ENCODE measurements around the gene SH3PXD2A. TPM values are rescaled to one million over a fixed set of nuclear protein-coding genes. Genes with fewer than 3 reads are reported as not detected.

Gene SH3PXD2A
- total RNA-seq, 1 experiment from 2014 or later: 4.5 TPM

DNA sequence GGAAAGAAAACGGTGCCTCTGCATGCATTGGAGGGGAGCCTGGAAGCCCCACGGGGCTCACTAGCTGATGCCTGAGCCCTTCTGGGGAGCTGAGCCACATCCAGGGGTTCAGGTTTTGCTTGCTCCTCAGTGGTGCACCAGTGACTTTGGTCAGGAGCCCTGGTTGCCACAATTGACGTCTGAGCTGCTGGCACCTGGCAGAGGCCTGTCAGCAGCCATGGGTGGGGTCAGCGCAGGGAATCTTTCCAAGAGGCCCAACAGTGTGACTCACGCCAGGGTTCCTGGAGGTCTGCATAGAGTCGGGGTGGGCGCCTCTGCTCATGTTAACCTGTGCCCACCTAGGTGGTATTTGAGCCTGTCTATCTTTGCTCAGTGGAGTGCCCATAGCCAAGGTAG, 223.1 kb downstream of the SH3PXD2A start:
- Histone ChIP-seq H3K9ac (ENCODE audit: extremely low read depth, insufficient read length, low read length) (no peak overlapping the region), H2BK15ac (ENCODE audit: low read depth, low read length) (no peak overlapping the region), H3K56ac (ENCODE audit: insufficient read length, low read depth, low read length) (no peak overlapping the region), H4K8ac (replicated peaks; ENCODE audit: insufficient read length, low read depth, low read length) (no peak overlapping the region), H4K91ac (ENCODE audit: insufficient read length, low read depth, low read length) (no peak overlapping the region), H2AFZ (ENCODE audit: low read length) (no peak overlapping the region), H3K23ac (ENCODE audit: insufficient read length, low read depth, low read length) (no peak overlapping the region), H3T11ph (ENCODE audit: low read length) (no peak overlapping the region), H3K79me2 (ENCODE audit: insufficient read depth, low read length) (no peaks in the 10 kb centered on the region), H3K27ac (ENCODE audit: insufficient read length, low read depth, low read length) (no peak overlapping the region), H3K4me2 (ENCODE audit: insufficient read depth, insufficient read length, low read length) (no peak overlapping the region), H3K23me2 (ENCODE audit: insufficient read length, low read depth, low read length, poor library complexity, severe bottlenecking) (no peaks in the 10 kb centered on the region), H2BK5ac (ENCODE audit: insufficient read length, low read length) (no peak overlapping the region), H3K14ac (ENCODE audit: insufficient read depth, low read length) (no peak overlapping the region; the same call in 1 of the 2 replicates), H3K9me3 (ENCODE audit: control insufficient read depth, low read depth, low read length) (no peaks in the 10 kb centered on the region), H4K20me1 (ENCODE audit: control insufficient read depth, insufficient read depth, insufficient read length) (no peaks in the 10 kb centered on the region), H3K27me3 (ENCODE audit: insufficient read depth, low read length) (no peaks in the 10 kb centered on the region), H2AK5ac (ENCODE audit: insufficient read length, low read length) (no peak overlapping the region), H3K79me1 (ENCODE audit: insufficient read depth, low read depth, low read length, poor library complexity, severe bottlenecking) (no peaks in the 10 kb centered on the region), H4K5ac (ENCODE audit: insufficient read length, low read depth, low read length) (no peak overlapping the region), H3K4me1 (ENCODE audit: insufficient read depth, low read length) (peaks cover 5% of the 10 kb centered on the region; the same call in 1 of the 2 replicates), H2BK12ac (ENCODE audit: insufficient read length, low read depth, low read length) (no peak overlapping the region), H2BK120ac (ENCODE audit: low read depth, low read length, poor library complexity, severe bottlenecking) (no peak overlapping the region), H2BK20ac (ENCODE audit: low read depth, low read length, poor library complexity, severe bottlenecking) (no peak overlapping the region), H3K18ac (ENCODE audit: insufficient read length, low read depth, low read length) (no peak overlapping the region), H3K4ac (ENCODE audit: low read depth, low read length) (no peak overlapping the region)
- no peak for DNase-seq
- peaks cover 28 to 46% of the 10 kb centered on the region in 2 experiments for H3K4me1 Mint-ChIP-seq
- WGBS (ENCODE audit: extremely low coverage, insufficient read length, low lambda C conversion rate): no CpG with 5 or more reads among the region's 7 CpGs
- TF ChIP-seq, protein P1, sequence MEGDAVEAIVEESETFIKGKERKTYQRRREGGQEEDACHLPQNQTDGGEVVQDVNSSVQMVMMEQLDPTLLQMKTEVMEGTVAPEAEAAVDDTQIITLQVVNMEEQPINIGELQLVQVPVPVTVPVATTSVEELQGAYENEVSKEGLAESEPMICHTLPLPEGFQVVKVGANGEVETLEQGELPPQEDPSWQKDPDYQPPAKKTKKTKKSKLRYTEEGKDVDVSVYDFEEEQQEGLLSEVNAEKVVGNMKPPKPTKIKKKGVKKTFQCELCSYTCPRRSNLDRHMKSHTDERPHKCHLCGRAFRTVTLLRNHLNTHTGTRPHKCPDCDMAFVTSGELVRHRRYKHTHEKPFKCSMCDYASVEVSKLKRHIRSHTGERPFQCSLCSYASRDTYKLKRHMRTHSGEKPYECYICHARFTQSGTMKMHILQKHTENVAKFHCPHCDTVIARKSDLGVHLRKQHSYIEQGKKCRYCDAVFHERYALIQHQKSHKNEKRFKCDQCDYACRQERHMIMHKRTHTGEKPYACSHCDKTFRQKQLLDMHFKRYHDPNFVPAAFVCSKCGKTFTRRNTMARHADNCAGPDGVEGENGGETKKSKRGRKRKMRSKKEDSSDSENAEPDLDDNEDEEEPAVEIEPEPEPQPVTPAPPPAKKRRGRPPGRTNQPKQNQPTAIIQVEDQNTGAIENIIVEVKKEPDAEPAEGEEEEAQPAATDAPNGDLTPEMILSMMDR (conservative IDR thresholded peaks at IDR 0.05): no peak
- peaks cover 0 to 2% (median 0%) of the 10 kb centered on the region in 3 experiments; a peak in 1 of 7 replicates for H3K36me3 Mint-ChIP-seq (ENCODE audit: insufficient read depth in 1 of 3, low read depth in 3 of 3)
- 0 out of 7 replicates have a peak overlapping the region, but pooled peaks of 1 of the 3 experiments have one; percentile 27 for H3K27ac Mint-ChIP-seq
- H3K27me3 Mint-ChIP-seq (ENCODE audit: low read depth): no peaks in the 10 kb centered on the region; the same call in 1 of the 2 replicates
- no peaks in the 10 kb centered on the region for H3K9me3 Mint-ChIP-seq
- no peak overlapping the region for H3K4me3 Mint-ChIP-seq

All from H9 (cell line).